Colonic mucosa (tissue), 4 donors: Measurements from ENCODE around the gene B4GALT6. TPM values are rescaled to one million over a fixed set of nuclear protein-coding genes. Genes with fewer than 3 reads are reported as not detected.

Source experiments
- DNase-seq: peaks from one replicate; pipeline ENCODE4 v3.0.0-alpha.2; 2020
- H3K27ac ChIP-seq: fragments of 200-600 bp; one replicate; pipeline ENCODE4 v1.8.0; 2021
- H3K27me3 ChIP-seq: fragments of 200-600 bp; one replicate; pipeline ENCODE4 v1.8.0; 2021
- H3K36me3 ChIP-seq: fragments of 200-600 bp; one replicate; pipeline ENCODE4 v1.8.0; 2021
- H3K4me1 ChIP-seq: fragments of 200-600 bp; one replicate; pipeline ENCODE4 v1.8.0; 2021; ENCODE audit warnings: mild to moderate bottlenecking
- H3K4me3 ChIP-seq: fragments of 200-600 bp; one replicate; pipeline ENCODE4 v1.8.0; 2021
- H3K9ac ChIP-seq, 2 donors: one replicate each; pipeline ENCODE4 v1.7.0; 2013; ENCODE audit warnings: control low read depth in 2 of 2, low read depth in 2 of 2, low read length in 2 of 2
- H3K9me3 ChIP-seq: fragments of 200-600 bp; one replicate; pipeline ENCODE4 v1.8.0; 2021
- intact Hi-C: fragments of 100-400 bp; cut with DNase I; formaldehyde crosslinking; loops from one replicate; pipeline ENCODE4 v1.14.1; 2022
- total RNA-seq, 2 donors: library from RNA; stranded (reverse); fragmentation: NEBNext Ultra II Directional in 1 of 2; extraction: Animal tissue kit (Norgen Biotek cat#: 25700) in 1 of 2; gene quantifications; one replicate each; pipeline ENCODE4 v1.2.1, GENCODE V29; 2021
- TF ChIP-seq, protein P1 (sequence below): fragments of 200-600 bp; IDR thresholded peaks from one replicate; pipeline ENCODE4 v1.8.0; 2022; ENCODE audit warnings: antibody characterized with exemption, mild to moderate bottlenecking
- donor health status: healthy.
- donor health status: DM: no; HTN: no; CAD: no.
- donor health status: DM: no; HTN: no; CAD: no.

The B4GALT6 gene
- total RNA-seq, 2 donors from 2014 or later, result 5.7 to 7.5 TPM

DNA sequence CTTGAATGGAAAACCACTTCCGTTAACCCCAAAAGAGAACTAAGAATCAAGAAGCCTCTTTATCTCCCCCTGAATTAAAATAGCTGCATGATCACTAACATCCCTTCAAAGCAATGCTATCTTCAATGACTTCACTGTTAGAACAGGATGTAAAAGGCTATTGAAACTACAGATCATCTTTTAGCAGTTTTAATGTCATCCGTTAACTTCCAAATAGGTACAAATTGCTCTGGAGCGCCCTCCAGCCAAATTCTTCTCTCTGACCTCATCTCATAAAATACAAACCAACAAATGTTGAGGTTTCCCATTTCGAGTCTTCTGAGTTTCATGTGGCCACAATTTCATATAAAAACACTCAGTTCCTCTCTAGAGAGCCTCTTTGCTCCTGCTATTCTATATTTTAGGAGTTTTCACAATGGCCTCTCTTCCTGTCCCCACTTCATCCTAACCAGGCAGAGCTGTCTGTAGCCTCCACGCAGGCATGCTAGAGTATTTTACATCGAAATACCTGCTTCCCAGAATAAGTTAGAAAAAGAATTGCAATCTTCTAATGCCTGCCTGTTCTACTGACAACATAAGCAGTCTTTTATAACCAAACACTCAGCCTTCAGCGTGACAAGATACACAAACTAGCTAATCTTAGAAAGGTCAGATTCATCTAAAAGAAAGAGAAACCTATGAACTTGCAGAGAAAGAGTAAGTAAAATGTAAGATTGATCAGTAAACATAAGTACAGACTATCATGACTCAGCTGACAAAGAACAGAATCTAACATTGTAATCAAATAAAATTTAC is 37.9 kb downstream of the B4GALT6 start:
- H3K4me1 ChIP-seq, result no peaks in the 10 kb centered on the region
- no peaks in the 10 kb centered on the region for H3K27me3 ChIP-seq
- no peak overlapping the region for H3K4me3 ChIP-seq
- H3K27ac ChIP-seq, result no peak overlapping the region
- TF ChIP-seq, protein P1, sequence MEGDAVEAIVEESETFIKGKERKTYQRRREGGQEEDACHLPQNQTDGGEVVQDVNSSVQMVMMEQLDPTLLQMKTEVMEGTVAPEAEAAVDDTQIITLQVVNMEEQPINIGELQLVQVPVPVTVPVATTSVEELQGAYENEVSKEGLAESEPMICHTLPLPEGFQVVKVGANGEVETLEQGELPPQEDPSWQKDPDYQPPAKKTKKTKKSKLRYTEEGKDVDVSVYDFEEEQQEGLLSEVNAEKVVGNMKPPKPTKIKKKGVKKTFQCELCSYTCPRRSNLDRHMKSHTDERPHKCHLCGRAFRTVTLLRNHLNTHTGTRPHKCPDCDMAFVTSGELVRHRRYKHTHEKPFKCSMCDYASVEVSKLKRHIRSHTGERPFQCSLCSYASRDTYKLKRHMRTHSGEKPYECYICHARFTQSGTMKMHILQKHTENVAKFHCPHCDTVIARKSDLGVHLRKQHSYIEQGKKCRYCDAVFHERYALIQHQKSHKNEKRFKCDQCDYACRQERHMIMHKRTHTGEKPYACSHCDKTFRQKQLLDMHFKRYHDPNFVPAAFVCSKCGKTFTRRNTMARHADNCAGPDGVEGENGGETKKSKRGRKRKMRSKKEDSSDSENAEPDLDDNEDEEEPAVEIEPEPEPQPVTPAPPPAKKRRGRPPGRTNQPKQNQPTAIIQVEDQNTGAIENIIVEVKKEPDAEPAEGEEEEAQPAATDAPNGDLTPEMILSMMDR, result no peak
- no peak overlapping the region for H3K9ac ChIP-seq
- no peaks in the 10 kb centered on the region for H3K9me3 ChIP-seq
- H3K36me3 ChIP-seq, result no peaks in the 10 kb centered on the region
- intact Hi-C loops, result no loop called here
- DNase-seq, result no peak

GRCh38 chr18:31645411-31645810 is 39.0 kb downstream of the B4GALT6 start:
- H3K27ac ChIP-seq, result no peak overlapping the region
- no peaks in the 10 kb centered on the region for H3K27me3 ChIP-seq
- H3K9ac ChIP-seq, result no peak overlapping the region
- intact Hi-C loops, result no loop called here
- no peaks in the 10 kb centered on the region for H3K36me3 ChIP-seq
- TF ChIP-seq, protein P1, result no peak
- DNase-seq, result no peak
- no peaks in the 10 kb centered on the region for H3K4me1 ChIP-seq
- no peaks in the 10 kb centered on the region for H3K9me3 ChIP-seq
- H3K4me3 ChIP-seq, result no peak overlapping the region

GRCh38 chr18:31643003-31643402 is 41.4 kb downstream of the B4GALT6 start:
- H3K27ac ChIP-seq, result no peak overlapping the region
- TF ChIP-seq, protein P1, result no peak
- H3K4me3 ChIP-seq, result no peak overlapping the region
- H3K36me3 ChIP-seq, result no peaks in the 10 kb centered on the region
- no peak for DNase-seq
- H3K9ac ChIP-seq, result no peak overlapping the region
- no peaks in the 10 kb centered on the region for H3K27me3 ChIP-seq
- no peaks in the 10 kb centered on the region for H3K9me3 ChIP-seq
- no peaks in the 10 kb centered on the region for H3K4me1 ChIP-seq
- intact Hi-C loops, result no loop called here

DNA sequence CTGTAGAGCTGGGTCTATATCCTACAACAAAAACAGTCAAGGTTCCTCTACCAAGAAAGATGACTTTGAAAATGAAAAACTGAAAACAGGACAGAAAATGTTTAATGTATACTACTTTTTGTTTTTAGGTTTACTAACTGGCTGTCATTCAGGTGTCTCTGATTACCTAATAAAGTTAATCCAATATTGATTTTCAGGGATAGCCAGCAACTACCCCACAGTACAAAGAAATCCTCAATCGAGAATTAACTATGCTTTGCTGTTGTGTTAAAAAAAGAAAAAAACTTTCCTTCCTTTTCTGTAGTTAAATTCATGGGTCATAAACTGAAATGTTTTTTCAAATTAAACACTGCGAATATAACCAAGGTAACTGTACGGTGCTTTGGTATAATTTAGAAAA is 46.9 kb downstream of the B4GALT6 start:
- H3K4me3 ChIP-seq, result no peak overlapping the region
- H3K9ac ChIP-seq, result no peak overlapping the region
- intact Hi-C loops, result no loop called here
- DNase-seq, result no peak
- no peaks in the 10 kb centered on the region for H3K9me3 ChIP-seq
- no peaks in the 10 kb centered on the region for H3K36me3 ChIP-seq
- no peaks in the 10 kb centered on the region for H3K4me1 ChIP-seq
- TF ChIP-seq, protein P1, result no peak
- no peaks in the 10 kb centered on the region for H3K27me3 ChIP-seq
- no peak overlapping the region for H3K27ac ChIP-seq

DNA sequence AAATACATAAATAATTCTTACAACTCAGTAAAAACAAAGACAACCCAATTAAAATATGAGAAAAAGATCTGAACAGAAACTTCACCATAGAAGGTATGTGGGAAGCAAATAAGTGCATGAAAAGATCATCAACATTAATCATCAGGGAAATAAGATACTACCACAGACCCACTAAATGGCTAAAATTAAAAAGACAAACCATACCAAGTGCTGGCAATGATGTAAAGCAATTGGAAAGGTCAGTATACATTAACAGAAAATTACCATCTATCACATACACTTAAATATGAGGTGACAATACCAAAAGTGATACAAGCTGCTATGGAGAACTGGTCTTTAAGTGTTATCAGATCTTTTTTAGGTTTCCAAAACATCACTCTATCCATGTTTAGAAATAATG is 48.0 kb downstream of the B4GALT6 start:
- H3K36me3 ChIP-seq, result no peaks in the 10 kb centered on the region
- intact Hi-C loops, result no loop called here
- no peaks in the 10 kb centered on the region for H3K9me3 ChIP-seq
- no peak overlapping the region for H3K27ac ChIP-seq
- no peak for DNase-seq
- no peaks in the 10 kb centered on the region for H3K4me1 ChIP-seq
- H3K27me3 ChIP-seq, result no peaks in the 10 kb centered on the region
- no peak overlapping the region for H3K4me3 ChIP-seq
- no peak overlapping the region for H3K9ac ChIP-seq
- TF ChIP-seq, protein P1, result no peak
